HG02852 (cell line): ENCODE results near the gene ARHGAP26.
A peak's percentile ranks its signal among the peaks of the same experiment; 100 is the strongest.

Source experiments
- ATAC-seq: cut with Tn5 transposase; IDR thresholded peaks from one replicate; pipeline ENCODE4 v1.9.1; 2021; ENCODE audit warnings: mild to moderate bottlenecking, moderate library complexity; ENCODE audit not compliant: unreplicated experiment

The ARHGAP26 gene

GRCh38 chr5:142769793-142770649 is at the start of gene ARHGAP26:
TSS of gene ARHGAP26 (plus strand) at chr5:142770377. CDS start at chr5:142770762, 385 bp downstream.
- peak; percentile 97 for ATAC-seq

- no peak for ATAC-seq
Observed at GRCh38 chr5:142720641-142721271, 49.4 kb upstream of the ARHGAP26 start.

DNA sequence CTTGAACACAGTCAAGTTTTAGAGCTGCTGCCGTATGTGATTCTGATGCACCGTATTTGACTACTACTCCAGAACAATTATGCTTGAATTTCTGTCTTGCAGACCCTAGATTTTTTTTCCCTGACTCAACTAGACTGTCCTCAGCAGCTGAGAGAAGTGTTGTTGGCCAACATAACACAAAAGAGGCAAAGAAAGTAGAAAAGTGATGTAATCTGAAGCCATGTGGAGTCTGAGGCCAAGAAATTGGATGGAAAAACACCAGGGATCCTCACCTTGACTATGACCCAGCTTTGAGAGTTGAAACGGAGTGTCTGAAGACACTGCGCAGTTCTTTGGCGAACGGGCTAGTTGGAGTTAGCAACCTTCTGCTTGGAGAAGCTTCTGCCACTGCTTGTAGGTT is 48.0 kb upstream of the ARHGAP26 start:
- no peak for ATAC-seq

- no peak for ATAC-seq
Observed at GRCh38 chr5:142722896-142723295, 47.3 kb upstream of the ARHGAP26 start.

DNA sequence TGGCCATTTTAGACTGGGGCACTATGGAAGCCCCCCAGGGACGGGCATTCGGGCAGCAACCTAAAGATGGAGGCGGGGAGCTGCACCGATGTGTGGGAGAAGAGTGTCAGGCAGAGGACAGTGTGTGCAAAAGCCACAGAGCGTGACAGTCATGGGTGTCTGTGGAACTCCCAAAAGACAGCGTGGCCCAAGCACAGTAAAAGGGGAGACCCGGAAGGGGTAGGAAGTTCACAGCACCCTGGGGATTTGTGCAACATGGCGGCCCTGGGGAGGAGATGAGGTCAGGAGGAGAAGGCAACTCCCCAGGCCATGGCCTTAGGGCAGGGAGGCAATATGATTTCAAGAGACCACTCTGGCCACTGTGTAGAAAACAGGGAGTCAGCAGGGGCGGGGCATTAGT is 45.4 kb upstream of the ARHGAP26 start:
- no peak for ATAC-seq

DNA sequence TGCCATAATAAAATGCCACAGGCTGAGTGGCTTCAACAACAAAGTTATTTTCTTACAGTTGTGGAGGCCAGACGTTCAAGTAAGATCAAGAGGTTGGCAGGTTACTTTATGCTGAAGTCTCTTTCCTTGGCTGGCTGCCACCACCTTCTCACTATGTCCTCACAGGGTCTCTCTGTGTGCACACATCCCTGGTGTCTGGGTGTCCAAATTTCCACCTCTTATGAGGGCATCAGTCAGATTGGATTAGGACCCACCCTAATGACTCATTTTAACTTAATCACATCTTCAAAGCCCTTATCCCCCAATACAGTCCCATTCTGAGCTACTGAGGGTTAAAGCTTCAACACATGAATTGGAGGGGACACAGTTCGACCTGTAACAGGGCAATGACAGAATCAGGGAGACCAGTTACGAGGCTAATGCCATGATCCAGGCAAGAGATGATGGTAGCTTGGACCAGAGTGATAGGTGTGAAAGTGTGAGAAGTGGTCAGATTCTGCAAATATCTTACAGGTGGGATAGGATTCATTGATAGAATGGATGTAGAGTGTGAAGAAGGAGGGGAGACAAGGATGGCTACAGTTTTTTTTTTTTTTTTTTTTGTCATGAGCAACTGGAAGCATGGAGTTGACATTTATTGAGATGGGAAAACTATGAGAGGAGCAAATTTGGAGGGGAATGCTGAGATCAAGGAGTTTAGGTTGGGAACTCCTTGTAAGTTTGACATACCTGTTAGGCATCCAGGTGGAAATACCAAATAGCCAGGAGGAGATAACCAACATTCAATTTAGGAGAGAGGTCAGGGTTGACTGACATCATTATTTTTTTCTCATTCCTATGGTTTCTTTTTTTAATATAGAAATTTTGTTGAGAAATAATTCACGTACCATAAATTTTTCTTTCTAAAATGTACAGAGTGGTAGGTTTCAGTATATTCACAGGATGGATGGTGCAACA is 44.7 kb upstream of the ARHGAP26 start:
- no peak for ATAC-seq

DNA sequence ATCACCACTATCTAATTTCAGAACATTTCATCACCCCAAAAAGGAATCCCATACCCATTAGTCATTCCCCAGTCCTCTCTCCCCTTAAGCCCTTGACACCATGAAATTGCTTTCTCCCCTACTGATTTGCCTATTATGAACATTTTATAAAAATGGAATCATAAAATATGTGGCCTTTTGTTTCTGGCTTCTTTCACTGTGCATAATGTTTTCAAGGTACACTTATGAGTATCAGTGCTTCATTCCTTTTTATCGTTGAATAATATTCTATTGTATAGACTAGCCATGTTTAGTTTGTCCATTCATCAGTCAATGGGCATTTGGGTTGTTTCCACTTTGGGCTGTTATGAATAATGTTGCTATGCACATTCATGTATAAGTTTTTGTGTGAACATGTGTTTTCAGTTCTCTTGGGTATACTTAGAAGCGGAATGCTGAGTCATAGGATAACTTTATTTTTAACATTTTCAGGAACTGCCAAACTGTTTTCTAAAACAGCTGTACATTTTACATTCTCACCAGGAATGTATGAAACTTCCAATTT is 43.9 kb upstream of the ARHGAP26 start:
- ATAC-seq = no peak

- ATAC-seq = no peak
Observed at GRCh38 chr5:142727735-142728047, 42.5 kb upstream of the ARHGAP26 start.

- ATAC-seq = no peak
Observed at GRCh38 chr5:142735323-142736246, 34.6 kb upstream of the ARHGAP26 start.

DNA sequence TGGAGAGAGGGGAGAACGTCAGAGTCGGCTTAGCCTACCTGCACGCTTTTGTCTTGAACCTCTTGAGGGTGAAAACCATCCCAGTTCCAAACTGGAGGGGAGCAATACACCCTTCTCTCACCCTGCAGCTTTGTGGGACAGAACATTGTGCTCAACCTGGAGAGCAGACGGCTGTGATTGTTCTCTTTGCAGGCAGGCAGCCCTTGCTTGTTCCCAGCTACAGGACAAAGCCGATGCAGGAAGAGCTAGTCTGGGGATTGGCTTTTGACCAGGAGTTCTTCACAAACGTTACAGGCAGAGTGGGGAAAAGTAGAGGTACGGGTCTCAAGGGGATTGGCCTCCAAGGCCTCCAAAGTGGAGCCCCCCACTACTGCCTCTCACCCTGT is 33.9 kb upstream of the ARHGAP26 start:
- no peak for ATAC-seq

DNA sequence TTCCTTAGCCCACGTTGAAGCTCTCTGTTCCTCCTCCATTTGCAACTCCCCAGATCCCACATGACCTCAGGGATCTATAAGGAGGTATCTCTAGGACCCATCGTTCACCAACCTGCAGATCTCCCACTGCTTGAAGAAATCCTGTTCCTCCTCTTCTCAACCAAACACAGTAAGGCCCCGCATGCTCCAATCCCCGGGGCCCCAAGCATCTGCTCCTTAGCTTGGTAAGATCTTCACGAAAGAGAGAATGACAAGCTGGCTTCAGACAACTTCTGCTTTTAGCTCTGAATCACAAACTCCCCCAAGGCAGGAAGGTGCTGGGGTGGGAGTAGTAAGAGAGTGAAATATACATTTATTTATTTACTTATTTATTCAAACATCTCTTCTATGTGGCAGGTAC is 33.0 kb upstream of the ARHGAP26 start:
- ATAC-seq = no peak

- no peak for ATAC-seq
Observed at GRCh38 chr5:142740474-142741242, 29.5 kb upstream of the ARHGAP26 start.

- no peak for ATAC-seq
Observed at GRCh38 chr5:142743592-142744441, 26.4 kb upstream of the ARHGAP26 start.

- ATAC-seq = no peak
Observed at GRCh38 chr5:142745268-142745667, 24.9 kb upstream of the ARHGAP26 start.

DNA sequence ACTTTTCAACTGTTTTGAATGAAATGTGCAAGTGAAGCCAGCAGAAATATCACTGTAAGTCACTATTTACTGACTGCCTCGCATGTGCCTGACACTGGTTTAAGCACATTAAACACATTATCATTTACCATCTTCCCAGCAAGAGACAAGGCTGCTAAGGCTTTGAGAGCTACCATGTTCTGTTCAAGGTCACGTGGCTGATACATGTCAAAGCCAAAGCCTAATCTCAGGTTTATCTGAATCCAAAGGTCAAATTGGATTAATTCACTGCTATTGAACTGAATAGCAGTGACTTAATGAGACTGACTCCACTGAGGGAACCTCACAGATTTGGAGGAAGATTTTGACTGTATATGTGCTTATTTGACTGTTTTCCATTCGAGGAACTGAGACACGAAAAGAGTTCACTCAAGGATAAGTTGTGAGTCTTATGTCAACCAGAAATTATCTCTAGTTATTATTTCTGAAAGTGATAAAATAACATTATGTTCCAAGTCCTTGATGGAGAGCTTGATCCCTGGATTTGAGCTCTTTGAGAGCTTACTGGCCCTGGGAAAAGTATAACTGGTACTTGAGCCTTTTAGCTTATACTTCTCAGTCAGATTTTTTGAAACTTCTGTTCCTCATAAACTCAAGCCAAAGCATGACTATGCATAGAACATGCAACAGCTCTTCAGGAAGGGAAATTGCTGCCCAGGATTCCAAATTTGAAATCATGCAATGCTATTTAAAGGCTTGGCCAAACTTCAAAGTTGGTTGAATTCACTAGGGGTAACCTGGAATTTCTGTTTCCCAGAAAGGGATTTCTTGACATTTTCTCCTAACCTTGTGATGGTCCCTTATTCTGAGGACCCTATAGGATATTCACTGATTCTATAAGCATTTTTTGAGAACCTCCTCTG is 23.4 kb upstream of the ARHGAP26 start:
- ATAC-seq = no peak

DNA sequence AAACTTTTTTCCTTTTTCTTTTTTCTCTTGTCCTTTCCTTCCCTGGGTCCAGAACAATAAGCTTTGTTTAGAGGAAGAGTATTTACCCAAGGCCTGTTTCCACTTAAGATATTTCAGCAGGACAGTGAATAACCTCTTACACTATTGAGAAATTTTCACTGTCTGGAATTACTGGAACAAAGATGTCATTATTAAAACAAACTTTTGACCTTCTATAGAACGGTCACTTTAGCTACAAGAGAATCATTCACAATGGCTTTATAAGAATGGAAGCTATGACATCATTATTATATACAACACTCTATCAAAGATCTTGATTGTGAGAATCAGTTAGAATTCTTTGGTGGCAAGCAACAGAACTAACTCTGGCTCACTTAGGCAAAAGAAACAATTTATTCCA is 22.0 kb upstream of the ARHGAP26 start:
- no peak for ATAC-seq

DNA sequence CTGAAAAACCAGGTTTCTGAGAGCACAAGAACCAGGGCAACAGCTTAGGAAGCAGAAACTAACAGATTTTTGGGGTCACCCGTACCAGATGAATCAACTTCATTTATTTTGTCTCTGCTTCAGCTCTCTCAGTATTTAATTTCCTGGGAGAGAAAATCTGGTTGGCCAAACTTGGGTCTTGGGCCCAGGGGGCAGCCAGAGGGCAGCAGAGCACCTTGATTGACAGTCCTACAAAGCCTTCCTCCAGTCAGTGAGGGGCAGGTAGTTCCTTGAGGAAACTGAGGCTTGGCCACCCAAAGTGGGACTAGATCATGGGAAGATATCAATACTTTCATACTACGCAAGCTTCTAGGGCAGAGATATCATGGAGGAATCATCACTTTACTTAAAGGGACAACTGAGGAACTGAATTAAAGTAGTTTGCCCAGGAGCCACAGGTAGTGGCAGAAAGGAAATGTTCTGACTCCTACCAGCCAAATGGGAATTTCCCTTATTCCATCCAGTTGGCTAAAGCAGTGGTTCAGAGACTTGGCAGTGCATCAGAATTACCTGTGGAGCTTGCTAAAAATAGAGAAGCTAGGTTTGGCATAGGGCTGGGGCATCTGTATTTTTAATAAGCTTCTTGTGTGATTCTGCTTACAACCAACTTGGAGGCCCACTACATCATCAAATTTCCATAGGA is 21.5 kb upstream of the ARHGAP26 start:
- no peak for ATAC-seq
